Measurements from ENCODE around the gene NDFIP2. TPM values are rescaled to one million over a fixed set of nuclear protein-coding genes. Genes with fewer than 3 reads are reported as not detected.
"Not testable (repeated sequence)": the region's sequence is repeated elsewhere in the genome, so short reads cannot be mapped to it uniquely, and the experiment has no call there.

The NDFIP2 gene
- total RNA-seq, 2 donors from 2014 or later: 117 to 129 TPM

DNA sequence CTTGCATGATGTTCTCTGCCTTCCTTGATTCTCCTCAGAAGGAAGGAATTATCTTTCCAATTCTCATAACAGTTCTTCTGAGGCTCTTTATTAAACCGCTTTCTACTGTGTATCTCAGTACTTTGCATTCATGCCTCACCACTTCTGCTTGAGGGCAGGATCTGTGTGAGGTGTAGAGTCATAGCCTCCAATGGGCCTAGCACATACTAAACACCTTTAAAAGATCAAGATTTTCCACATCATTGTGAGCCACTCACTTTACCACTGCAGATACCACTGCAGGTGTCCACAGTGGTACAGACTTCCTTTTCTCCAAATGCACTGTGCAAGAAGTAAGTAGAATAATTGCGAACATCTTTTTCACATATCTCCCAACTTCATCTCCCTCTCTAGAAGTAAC is 76.7 kb downstream of the NDFIP2 start:
- no peak for ATAC-seq
- DNase-seq: no peak
- intact Hi-C loops (cut with DNase I, micrococcal nuclease): no loop called here

DNA sequence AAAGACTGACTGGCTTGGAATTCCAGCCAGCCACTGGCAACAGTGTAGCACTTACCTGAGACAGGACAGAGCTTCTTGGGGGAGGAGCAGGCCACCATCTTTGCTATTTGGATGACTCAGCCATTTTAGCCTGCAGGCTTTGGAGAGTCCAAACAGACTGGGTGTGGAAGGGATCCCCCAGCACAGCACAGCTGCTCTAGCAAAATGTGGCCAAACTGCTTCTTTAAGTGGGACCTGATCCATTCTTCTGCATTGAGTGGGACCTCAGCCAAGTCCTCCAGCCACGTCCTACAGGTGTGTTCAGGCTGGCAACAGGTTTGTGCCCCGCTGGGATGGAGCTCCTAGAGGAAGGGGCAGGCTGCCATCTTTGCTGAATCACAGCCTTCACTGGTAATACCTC is 80.0 kb downstream of the NDFIP2 start:
- DNase-seq: peak in 1 of 2 donors; percentile 23
- ATAC-seq: peak; percentile 13
- intact Hi-C loops (cut with DNase I, micrococcal nuclease): no loop called here

GRCh38 chr13:79562557-79562956 is 81.6 kb downstream of the NDFIP2 start:
- DNase-seq (no peak), ATAC-seq (no peak)
- intact Hi-C loops (cut with DNase I, micrococcal nuclease): no loop called here

- no peak for DNase-seq
- no peak for ATAC-seq
- intact Hi-C loops (cut with DNase I, micrococcal nuclease): no loop called here
Observed at GRCh38 chr13:79566118-79566517, 85.2 kb downstream of the NDFIP2 start.

GRCh38 chr13:79571147-79571546 is 90.2 kb downstream of the NDFIP2 start:
- intact Hi-C loops (cut with DNase I, micrococcal nuclease): no loop called here
- DNase-seq (no peak), ATAC-seq (no peak)

DNA sequence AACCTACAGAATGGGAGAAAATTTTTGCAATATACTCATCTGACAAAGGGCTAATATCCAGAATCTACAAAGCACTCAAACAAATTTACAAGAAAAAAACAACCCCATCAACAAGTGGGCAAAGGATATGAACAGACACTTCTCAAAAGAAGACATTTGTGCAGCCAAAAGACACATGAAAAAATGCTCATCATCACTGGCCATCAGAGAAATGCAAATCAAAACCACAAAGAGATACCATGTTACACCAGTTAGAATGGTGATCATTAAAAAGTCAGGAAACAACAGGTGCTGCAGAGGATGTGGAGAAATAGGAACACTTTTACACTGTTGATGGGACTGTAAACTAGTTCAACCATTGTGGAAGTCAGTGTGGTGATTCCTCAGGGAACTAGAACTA is 92.9 kb downstream of the NDFIP2 start:
- intact Hi-C loops (cut with DNase I, micrococcal nuclease); ATAC-seq; DNase-seq: not testable (repeated sequence)

DNA sequence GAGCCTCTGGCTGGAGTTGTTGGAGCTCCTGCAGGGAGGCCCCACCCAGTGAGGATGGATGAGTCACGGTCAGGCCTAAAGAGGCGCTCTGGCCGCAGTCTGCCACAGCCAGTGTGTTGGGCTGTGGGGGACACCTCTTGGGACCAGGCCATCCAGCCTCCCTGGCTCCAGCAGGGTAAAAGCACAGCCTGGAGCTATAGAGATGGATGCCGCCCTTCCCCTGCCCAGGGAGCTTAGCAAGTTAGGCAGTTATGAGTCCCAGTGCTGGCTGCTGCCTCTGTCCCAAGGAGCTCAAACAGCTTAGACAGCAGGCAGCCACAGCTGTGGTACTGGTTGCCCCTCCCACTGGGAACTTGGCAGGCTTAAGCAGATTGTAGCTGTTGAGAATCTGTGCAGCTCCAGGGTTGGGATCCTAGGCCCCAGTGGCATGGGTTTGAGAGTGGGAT is 100.9 kb downstream of the NDFIP2 start:
- no peak for ATAC-seq
- intact Hi-C loops (cut with DNase I, micrococcal nuclease): no loop called here
- no peak for DNase-seq

DNA sequence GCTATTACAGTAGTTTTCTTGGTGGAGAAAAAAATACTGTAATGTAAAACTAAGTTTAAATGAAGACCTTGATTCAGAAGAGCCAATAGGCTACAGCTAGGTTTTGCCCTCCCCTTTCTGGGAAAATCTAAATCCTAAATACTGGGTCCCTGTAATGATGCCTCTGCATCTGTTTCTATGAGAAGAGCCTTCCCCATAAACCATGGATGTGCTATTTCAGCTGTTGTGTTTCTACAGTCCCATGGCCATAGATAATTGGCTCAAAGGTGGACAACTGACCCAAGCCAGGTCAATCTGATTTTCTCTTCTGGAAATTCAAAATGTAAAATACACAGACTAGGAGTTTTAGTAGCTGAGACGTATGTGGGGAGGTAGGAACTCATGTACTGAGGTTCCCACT is 101.9 kb downstream of the NDFIP2 start:
- intact Hi-C loops (cut with DNase I, micrococcal nuclease): no loop called here
- no peak for ATAC-seq
- DNase-seq: no peak

DNA sequence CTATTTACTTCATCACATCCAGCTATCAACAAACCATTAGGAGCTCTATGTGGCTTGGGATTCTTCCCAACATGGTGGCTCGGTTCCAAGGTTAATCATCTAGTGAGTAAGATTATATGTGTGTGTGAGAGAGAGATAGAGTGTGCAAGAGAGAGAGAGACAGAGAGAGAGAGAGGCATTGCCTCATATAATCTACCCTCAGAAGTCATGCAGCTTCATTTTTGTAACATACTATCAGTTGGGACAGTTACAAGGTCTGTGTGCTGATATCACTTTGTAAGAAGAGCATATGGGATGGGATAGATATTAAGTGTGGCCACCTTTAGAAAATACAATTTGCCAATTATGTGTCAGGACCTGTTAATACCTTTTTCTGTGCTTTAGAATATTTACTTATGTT is 104.1 kb downstream of the NDFIP2 start:
- ATAC-seq (no peak), DNase-seq (no peak)
- intact Hi-C loops (cut with DNase I, micrococcal nuclease): no loop called here

DNA sequence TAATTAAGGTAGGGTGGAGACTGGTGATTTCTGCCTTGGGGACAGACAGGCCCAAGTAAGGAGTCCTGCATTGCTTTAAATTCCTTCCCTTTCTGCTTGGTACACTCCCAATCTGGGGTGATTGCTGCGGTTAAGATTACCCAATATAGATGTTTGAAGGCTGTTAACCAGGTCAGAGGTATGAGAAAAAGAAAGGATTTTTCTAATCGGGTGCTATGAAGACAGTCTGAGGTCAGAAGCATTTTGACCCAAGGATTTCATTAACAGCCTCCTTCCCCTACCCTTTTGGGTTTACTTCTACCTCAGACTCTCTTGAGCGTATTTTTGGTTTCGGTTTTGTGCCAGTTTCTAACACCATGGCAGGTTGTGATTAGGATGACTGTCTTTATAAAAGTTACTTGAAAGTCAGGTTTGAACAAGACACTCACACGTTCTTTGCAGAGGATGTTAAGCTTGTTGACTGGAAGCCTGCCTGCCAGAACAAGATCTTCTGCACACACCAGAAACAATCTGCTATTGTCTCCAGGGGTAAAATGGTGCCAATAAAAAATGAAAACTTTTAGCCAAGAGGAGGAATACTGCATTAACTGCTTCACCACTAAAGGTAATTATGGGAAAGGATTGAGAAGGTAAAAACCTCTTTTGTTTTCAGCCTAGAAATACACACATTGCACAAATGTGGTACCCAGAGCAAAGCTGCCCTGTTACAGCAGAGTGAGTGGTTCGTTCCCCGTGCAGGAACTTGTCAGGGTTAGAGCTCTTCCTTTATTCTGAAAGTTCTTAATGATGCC is 108.8 kb downstream of the NDFIP2 start:
- intact Hi-C loops (cut with DNase I, micrococcal nuclease): no loop called here
- DNase-seq (no peak), ATAC-seq (peak; percentile 37)

GRCh38 chr13:79590394-79590676 is 109.4 kb downstream of the NDFIP2 start:
- ATAC-seq (no peak), DNase-seq (no peak)
- intact Hi-C loops (cut with DNase I, micrococcal nuclease): no loop called here

GRCh38 chr13:79591493-79591892 is 110.5 kb downstream of the NDFIP2 start:
- DNase-seq (no peak), ATAC-seq (no peak)
- intact Hi-C loops (cut with DNase I, micrococcal nuclease): no loop called here

- intact Hi-C loops (cut with DNase I, micrococcal nuclease): no loop called here
- ATAC-seq: no peak
Observed at GRCh38 chr13:79593121-79593520, 112.2 kb downstream of the NDFIP2 start.

GRCh38 chr13:79593641-79594275 is 112.8 kb downstream of the NDFIP2 start:
- ATAC-seq (no peak), DNase-seq (no peak)
- intact Hi-C loops (cut with DNase I, micrococcal nuclease): no loop called here

More at GRCh38 chr13:79593121-79593520, 112.2 kb downstream of the NDFIP2 start:
- DNase-seq: no peak

GRCh38 chr13:79600146-79600545 is 119.2 kb downstream of the NDFIP2 start:
- ATAC-seq; DNase-seq; intact Hi-C loops (cut with DNase I, micrococcal nuclease): not testable (repeated sequence)

- no peak for DNase-seq
- intact Hi-C loops (cut with DNase I, micrococcal nuclease): no loop called here
- no peak for ATAC-seq
Observed at GRCh38 chr13:79602936-79603335, 122.0 kb downstream of the NDFIP2 start.

- DNase-seq: no peak
- ATAC-seq: no peak
- intact Hi-C loops (cut with DNase I, micrococcal nuclease): no loop called here
Observed at GRCh38 chr13:79604752-79605151, 123.8 kb downstream of the NDFIP2 start.
